Astrocyte (in vitro differentiated cells and primary cell): Measurements from ENCODE around the gene NCK2.

ENCODE experiments used
- CTCF ChIP-seq: IDR thresholded peaks from 2 replicates; pipeline ENCODE4 v1.5.1; 2011; ENCODE audit warnings: low read depth, mild to moderate bottlenecking, inconsistent platforms, low read length, moderate library complexity; ENCODE audit not compliant: insufficient read depth
- EZH2 ChIP-seq: IDR thresholded peaks from 2 replicates; pipeline ENCODE4 v1.6.1; 2012; ENCODE audit warnings: mild to moderate bottlenecking, low read length, inconsistent platforms; ENCODE audit not compliant: insufficient read depth

- TF ChIP-seq CTCF (no peak), EZH2 (no peak)
Observed at GRCh38 chr2:105808423-105809096, 63.8 kb downstream of the NCK2 start.
